OCI-LY1 (cell line): ENCODE data around the gene SLC23A2.

Source experiments
- EZH2 ChIP-seq: fragments of 200-600 bp; sonication (generic), shearing (Covaris generic); IDR thresholded peaks from 2 replicates; pipeline ENCODE4 v1.8.0; 2017; ENCODE audit warnings: borderline replicate concordance, mixed run types, mild to moderate bottlenecking, antibody characterized with exemption, low read length, moderate library complexity, mixed read lengths
- TF ChIP-seq, protein P1 (sequence below): fragments of 200-600 bp; sonication (generic), shearing (Covaris generic); IDR thresholded peaks from 2 replicates; pipeline ENCODE4 v1.5.1; 2017; ENCODE audit warnings: mild to moderate bottlenecking, antibody characterized with exemption, low read length, moderate library complexity, mixed read lengths

DNA sequence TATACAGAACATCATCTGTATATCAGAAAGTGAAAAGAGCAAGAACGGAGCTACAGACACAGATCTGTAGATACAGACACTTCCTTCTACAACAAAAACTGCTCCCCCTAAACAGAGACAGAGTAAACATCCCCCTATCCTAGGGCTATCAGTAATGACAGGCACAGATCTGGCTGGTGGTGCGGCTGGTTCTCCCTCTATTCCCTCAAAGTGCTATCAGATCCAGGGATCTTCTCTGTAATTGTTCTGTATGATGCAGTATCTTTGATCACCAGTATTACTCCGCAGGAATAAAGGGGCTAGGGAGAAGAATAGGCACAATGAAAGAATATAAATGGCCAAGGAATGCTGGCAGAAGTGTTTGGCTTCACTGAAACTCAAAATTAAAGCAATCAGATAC lies 80.7 kb downstream of the SLC23A2 start:
- TF ChIP-seq, protein P1, sequence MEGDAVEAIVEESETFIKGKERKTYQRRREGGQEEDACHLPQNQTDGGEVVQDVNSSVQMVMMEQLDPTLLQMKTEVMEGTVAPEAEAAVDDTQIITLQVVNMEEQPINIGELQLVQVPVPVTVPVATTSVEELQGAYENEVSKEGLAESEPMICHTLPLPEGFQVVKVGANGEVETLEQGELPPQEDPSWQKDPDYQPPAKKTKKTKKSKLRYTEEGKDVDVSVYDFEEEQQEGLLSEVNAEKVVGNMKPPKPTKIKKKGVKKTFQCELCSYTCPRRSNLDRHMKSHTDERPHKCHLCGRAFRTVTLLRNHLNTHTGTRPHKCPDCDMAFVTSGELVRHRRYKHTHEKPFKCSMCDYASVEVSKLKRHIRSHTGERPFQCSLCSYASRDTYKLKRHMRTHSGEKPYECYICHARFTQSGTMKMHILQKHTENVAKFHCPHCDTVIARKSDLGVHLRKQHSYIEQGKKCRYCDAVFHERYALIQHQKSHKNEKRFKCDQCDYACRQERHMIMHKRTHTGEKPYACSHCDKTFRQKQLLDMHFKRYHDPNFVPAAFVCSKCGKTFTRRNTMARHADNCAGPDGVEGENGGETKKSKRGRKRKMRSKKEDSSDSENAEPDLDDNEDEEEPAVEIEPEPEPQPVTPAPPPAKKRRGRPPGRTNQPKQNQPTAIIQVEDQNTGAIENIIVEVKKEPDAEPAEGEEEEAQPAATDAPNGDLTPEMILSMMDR, result no peak
- TF ChIP-seq EZH2, result no peak
